Osteoblast (primary cell): ENCODE measurements around the gene WDR7. TPM values are rescaled to one million over a fixed set of nuclear protein-coding genes. Genes with fewer than 3 reads are reported as not detected.

Source experiments
- DNase-seq: peaks from one replicate; pipeline ENCODE4 v3.0.0; 2011; ENCODE audit warnings: low spot score, mixed read lengths; ENCODE audit not compliant: insufficient read length; ENCODE audit errors: missing footprints
- H2AFZ ChIP-seq: 2 replicates; pipeline ENCODE4 v1.6.0; 2011; ENCODE audit warnings: mild to moderate bottlenecking, low read length
- H3K27ac ChIP-seq: 2 replicates; pipeline ENCODE4 v1.5.1; 2011; ENCODE audit warnings: mild to moderate bottlenecking, low read depth, low read length, moderate library complexity
- H3K27me3 ChIP-seq: 2 replicates; pipeline ENCODE4 v1.6.0; 2012; ENCODE audit warnings: mild to moderate bottlenecking, control low read depth, inconsistent platforms, low read length, moderate library complexity; ENCODE audit not compliant: insufficient read depth
- H3K36me3 ChIP-seq: 2 replicates; pipeline ENCODE4 v1.5.1; 2011; ENCODE audit warnings: mild to moderate bottlenecking, low read length, control low read depth, moderate library complexity; ENCODE audit not compliant: insufficient read depth
- H3K4me1 ChIP-seq: 2 replicates; pipeline ENCODE4 v1.5.1; 2011; ENCODE audit warnings: mild to moderate bottlenecking, low read length, control low read depth, moderate library complexity; ENCODE audit not compliant: insufficient read depth
- H3K4me2 ChIP-seq: 2 replicates; pipeline ENCODE4 v1.6.0; 2011; ENCODE audit warnings: mild to moderate bottlenecking, low read length; ENCODE audit not compliant: insufficient read depth
- H3K4me3 ChIP-seq: fragments of 200-600 bp; sonication (generic); 3 replicates; pipeline ENCODE4 v1.5.1; 2012; ENCODE audit warnings: mild to moderate bottlenecking, low read length, inconsistent platforms; ENCODE audit not compliant: insufficient read depth
- H3K79me2 ChIP-seq: 2 replicates; pipeline ENCODE4 v1.6.0; 2012; ENCODE audit warnings: mild to moderate bottlenecking, low read length, control low read depth, inconsistent platforms; ENCODE audit not compliant: insufficient read depth
- H3K9me3 ChIP-seq: 2 replicates; pipeline ENCODE4 v1.5.1; 2011; ENCODE audit warnings: low read depth, low read length, control low read depth
- H4K20me1 ChIP-seq: 2 replicates; pipeline ENCODE4 v1.6.0; 2012; ENCODE audit warnings: mild to moderate bottlenecking, low read length, control low read depth; ENCODE audit not compliant: insufficient read depth
- total RNA-seq: library from RNA; depleted of rRNA; stranded (reverse); fragments of >200 nt; gene quantifications from 2 replicates; pipeline ENCODE4 v1.2.3, GENCODE V29; 2012
- TF ChIP-seq, protein P1 (sequence below): IDR thresholded peaks from 2 replicates; pipeline ENCODE4 v1.5.1; 2011; ENCODE audit warnings: mild to moderate bottlenecking, low read depth, low read length, moderate library complexity; ENCODE audit errors: extremely low read depth

WDR7 gene
- total RNA-seq, 1 donor, result 23.2 TPM

DNA sequence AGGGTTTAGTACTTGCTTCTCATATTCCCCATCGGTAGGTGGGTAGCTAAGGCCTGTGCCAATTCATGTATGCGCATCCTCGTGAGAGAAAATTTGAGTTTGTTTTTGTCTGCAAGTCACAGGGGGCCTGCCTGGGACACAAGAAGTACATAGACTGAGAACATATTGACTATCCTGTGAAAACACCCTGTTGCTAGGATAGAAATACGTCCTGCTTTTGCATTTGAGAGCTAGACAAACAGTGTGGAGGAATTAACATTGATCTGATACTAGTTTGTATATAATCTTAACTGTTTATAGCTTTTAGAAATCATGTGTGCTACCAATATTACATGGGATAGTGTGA lies 10.9 kb downstream of the WDR7 start:
- no peak overlapping the region for H3K4me2 ChIP-seq

DNA sequence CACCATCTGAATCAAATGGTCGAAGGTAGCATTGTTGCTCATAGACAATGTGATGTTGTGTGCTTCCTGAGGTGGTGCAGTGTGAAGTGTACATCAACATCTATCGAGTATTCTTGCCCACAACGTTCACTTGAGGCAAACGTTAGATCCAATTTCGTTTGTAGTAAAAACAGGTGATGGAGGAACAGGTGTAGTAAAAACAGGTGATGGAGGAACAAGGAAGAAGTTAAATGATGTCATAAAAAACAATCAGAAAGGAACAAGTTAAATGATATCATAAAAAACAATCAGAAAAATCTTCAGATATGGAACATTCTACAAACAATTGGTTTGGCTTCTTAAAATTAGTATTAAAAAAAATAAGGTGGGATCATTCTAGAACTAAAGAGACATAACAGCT lies 11.3 kb downstream of the WDR7 start:
- Histone ChIP-seq H3K79me2 (peaks cover 52% of the 10 kb centered on the region), H3K27me3 (no peaks in the 10 kb centered on the region), H3K9me3 (no peaks in the 10 kb centered on the region), H3K4me1 (no peaks in the 10 kb centered on the region), H3K36me3 (no peaks in the 10 kb centered on the region), H3K4me3 (no peak overlapping the region), H2AFZ (no peak overlapping the region), H4K20me1 (peaks cover 7% of the 10 kb centered on the region), H3K4me2 (no peak overlapping the region), H3K27ac (no peak overlapping the region)
- DNase-seq, result no peak
- TF ChIP-seq, protein P1, sequence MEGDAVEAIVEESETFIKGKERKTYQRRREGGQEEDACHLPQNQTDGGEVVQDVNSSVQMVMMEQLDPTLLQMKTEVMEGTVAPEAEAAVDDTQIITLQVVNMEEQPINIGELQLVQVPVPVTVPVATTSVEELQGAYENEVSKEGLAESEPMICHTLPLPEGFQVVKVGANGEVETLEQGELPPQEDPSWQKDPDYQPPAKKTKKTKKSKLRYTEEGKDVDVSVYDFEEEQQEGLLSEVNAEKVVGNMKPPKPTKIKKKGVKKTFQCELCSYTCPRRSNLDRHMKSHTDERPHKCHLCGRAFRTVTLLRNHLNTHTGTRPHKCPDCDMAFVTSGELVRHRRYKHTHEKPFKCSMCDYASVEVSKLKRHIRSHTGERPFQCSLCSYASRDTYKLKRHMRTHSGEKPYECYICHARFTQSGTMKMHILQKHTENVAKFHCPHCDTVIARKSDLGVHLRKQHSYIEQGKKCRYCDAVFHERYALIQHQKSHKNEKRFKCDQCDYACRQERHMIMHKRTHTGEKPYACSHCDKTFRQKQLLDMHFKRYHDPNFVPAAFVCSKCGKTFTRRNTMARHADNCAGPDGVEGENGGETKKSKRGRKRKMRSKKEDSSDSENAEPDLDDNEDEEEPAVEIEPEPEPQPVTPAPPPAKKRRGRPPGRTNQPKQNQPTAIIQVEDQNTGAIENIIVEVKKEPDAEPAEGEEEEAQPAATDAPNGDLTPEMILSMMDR, result no peak

More for the DNA sequence above, 10.9 kb downstream of the WDR7 start:
- Histone ChIP-seq H3K4me3 (no peak overlapping the region), H3K27me3 (no peaks in the 10 kb centered on the region), H3K9me3 (no peaks in the 10 kb centered on the region), H3K36me3 (no peaks in the 10 kb centered on the region), H2AFZ (no peak overlapping the region), H4K20me1 (peaks cover 7% of the 10 kb centered on the region), H3K4me1 (no peaks in the 10 kb centered on the region), H3K27ac (no peak overlapping the region), H3K79me2 (peaks cover 54% of the 10 kb centered on the region)
- no peak for DNase-seq
- TF ChIP-seq, protein P1, result no peak

DNA sequence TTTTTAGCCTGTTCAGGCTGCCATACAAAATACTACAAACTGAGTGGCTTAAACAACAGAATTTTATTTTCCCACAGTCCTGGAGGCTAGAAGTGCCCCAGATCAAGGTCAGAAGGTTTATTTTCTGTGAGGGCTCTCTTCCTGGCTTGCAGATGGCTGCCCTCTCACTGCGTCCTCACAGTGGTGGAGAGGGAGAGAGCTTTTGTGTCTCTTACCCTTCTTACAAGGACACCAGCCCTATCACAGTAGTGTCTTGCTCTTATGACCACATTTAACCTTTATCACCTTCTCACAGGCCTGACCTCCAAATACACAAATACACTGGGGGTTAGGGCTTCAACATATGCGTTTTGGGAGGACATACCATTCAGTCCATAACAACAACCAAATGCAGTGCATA lies 11.7 kb downstream of the WDR7 start:
- Histone ChIP-seq H3K4me1 (no peaks in the 10 kb centered on the region), H2AFZ (no peak overlapping the region), H3K79me2 (peaks cover 56% of the 10 kb centered on the region), H3K27me3 (no peaks in the 10 kb centered on the region), H3K27ac (no peak overlapping the region), H3K9me3 (no peaks in the 10 kb centered on the region), H3K4me2 (no peak overlapping the region), H3K4me3 (no peak overlapping the region), H3K36me3 (no peaks in the 10 kb centered on the region), H4K20me1 (peaks cover 7% of the 10 kb centered on the region)
- no peak for DNase-seq
- TF ChIP-seq, protein P1, result no peak

DNA sequence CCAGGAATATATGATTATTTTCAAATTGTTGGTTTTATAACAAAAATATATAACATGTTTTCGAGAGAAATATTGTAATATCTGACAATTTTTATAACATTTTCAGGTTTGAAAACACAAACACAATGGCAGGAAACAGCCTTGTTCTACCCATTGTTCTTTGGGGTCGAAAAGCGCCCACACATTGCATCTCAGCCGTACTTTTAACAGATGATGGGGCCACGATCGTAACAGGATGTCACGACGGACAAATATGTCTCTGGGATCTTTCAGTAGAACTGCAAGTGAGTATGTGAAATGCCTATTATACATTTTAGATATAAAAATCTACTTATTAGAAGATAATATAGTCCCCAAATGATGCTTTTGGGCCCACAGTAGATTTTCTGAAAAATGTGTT lies 21.2 kb downstream of the WDR7 start:
- peaks cover 31% of the 10 kb centered on the region for H3K79me2 ChIP-seq
- no peaks in the 10 kb centered on the region for H3K9me3 ChIP-seq
- peaks cover 3% of the 10 kb centered on the region for H3K36me3 ChIP-seq
- no peak overlapping the region for H2AFZ ChIP-seq
- no peaks in the 10 kb centered on the region for H4K20me1 ChIP-seq
- TF ChIP-seq, protein P1, result no peak
- no peak overlapping the region for H3K4me2 ChIP-seq
- no peak overlapping the region for H3K4me3 ChIP-seq
- H3K27ac ChIP-seq, result no peak overlapping the region
- DNase-seq, result no peak
- no peaks in the 10 kb centered on the region for H3K4me1 ChIP-seq
- no peaks in the 10 kb centered on the region for H3K27me3 ChIP-seq
